ES-I3 (cell line): ENCODE results near the gene NRIP3.
"Not testable (repeated sequence)": the region's sequence is repeated elsewhere in the genome, so short reads cannot be mapped to it uniquely, and the experiment has no call there.

Source experiments
- H3K36me3 ChIP-seq: 2 replicates; pipeline ENCODE4 v1.6.1; 2013; ENCODE audit warnings: mild to moderate bottlenecking, low read length, control low read depth, moderate library complexity; ENCODE audit not compliant: insufficient read depth
- H3K4me1 ChIP-seq: 2 replicates; pipeline ENCODE4 v1.6.1; 2013; ENCODE audit warnings: mild to moderate bottlenecking, control low read depth, low read length; ENCODE audit not compliant: insufficient read depth
- H3K9ac ChIP-seq: 2 replicates; pipeline ENCODE4 v1.6.1; 2013; ENCODE audit warnings: low read depth, mild to moderate bottlenecking, low read length, moderate library complexity
- H3K9me3 ChIP-seq: 2 replicates; pipeline ENCODE4 v1.6.1; 2013; ENCODE audit warnings: mild to moderate bottlenecking, low read length, moderate library complexity; ENCODE audit not compliant: control insufficient read depth, insufficient read depth

Gene NRIP3

DNA sequence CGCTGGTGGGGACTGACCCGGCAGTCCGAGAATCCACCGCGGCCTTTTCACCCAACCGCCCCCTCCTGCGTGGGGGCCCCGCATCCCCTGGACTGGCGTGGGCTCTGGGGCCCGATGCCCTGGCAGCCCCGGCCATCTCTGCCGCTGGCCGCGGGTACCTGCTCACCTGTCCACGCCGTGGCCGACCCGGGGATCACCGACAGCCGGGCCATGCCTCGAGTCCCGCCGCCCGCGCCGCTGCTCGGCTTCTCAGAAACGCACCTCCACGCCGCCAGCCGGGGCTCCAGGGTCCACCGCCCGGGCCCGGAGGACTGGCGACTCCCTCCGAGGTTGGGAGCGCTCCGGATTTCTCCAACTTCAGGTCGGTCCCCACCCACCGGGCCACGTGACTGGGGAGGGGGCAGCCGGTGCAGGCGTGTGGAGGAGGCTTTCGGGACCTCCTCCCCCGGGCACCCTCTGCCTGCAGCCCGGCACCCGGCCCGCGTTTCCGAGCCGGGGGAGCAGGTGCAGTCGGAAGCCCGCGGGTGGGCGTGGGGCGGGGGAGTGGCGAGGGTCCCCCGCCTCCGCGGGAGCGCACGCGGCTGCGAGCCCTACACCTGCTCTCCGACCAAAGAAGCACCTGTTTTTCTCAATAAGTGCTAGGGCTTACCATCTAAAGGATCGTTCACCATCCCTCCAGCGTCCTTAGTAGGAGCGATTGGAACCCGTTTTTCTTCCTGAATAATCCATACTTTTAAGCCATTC lies 554 bp upstream of the NRIP3 start:
- no peaks in the 10 kb centered on the region for H3K36me3 ChIP-seq
- no peaks in the 10 kb centered on the region for H3K9me3 ChIP-seq
- no peaks in the 10 kb centered on the region for H3K4me1 ChIP-seq
- peak overlapping the region; percentile 70 for H3K9ac ChIP-seq

DNA sequence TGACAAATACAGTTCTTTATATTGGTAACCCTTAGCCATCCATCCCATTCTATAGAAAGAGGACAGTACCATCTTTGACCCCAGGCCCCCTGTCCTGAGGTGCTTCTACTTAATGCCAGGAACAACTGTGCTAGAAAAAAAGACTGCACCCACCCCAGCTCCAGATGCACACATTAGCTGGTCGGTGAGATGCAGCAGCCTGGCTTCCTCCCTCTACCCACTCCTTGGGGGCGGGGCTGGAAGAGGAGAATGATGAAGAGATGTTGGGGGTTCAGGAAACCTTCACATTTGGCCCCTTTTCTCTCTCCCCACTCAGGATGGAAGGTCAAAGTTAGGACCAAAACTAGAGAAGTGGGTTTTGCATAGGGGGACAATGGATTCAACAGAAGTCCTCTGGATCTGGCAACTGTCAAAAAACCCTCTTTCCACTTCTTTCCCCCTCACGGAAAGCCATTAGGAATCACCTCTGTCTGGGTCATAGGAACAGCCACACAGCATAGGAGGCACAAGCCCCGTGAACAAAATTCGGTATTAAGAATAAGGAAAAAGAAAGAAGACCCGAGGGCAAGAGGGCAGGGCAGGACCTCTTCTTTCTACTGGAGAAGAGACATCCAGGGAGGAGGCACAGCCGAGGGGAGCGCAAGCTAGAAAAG lies 755 bp downstream of the NRIP3 start:
- Histone ChIP-seq H3K4me1 (no peaks in the 10 kb centered on the region), H3K9me3 (no peaks in the 10 kb centered on the region), H3K36me3 (no peaks in the 10 kb centered on the region), H3K9ac (peak overlapping the region; percentile 70; the same call in 1 of the 2 replicates)

DNA sequence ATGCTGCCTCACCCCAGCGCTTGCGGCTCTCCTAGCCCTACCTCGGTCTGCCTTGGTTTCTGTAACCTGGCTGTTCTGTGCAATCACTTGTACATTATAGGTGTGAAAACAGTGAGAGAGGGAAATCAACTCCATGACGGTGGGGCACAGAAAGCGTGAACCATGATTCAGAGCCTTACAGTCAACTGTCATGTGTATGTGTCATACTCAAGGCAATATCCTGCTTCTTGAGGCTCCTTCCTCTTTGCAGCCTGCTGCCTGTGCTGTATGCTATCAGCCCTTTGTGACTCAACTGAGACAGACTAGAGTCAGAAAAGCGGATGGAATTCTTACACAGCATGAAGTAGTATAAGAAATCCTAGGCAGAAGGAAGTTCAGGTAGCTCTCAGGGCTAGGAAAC lies 2.1 kb downstream of the NRIP3 start:
- no peak overlapping the region for H3K9ac ChIP-seq
- H3K4me1 ChIP-seq = no peaks in the 10 kb centered on the region
- H3K9me3 ChIP-seq = no peaks in the 10 kb centered on the region
- no peaks in the 10 kb centered on the region for H3K36me3 ChIP-seq

DNA sequence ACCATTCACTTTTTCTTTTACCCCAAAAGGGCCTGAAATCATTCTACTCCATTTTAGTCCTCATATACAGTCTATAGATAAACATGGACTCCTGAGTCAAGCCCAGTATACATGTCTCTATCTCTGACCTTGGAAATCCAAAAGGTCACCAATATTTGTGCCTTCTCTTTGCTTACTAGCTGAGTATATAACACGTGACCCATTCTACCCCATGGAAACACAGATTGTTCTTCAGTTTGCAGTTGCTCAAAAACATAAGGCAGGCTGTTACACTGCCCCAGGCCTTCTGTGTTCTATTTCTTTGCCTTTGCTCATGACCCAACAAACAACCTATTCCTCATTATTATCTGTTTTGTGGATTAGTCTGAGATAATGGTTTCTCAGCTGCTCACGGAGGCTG lies 5.8 kb downstream of the NRIP3 start:
- H3K9me3 ChIP-seq = no peaks in the 10 kb centered on the region
- H3K36me3 ChIP-seq = no peaks in the 10 kb centered on the region
- H3K4me1 ChIP-seq = no peaks in the 10 kb centered on the region
- H3K9ac ChIP-seq = no peak overlapping the region

DNA sequence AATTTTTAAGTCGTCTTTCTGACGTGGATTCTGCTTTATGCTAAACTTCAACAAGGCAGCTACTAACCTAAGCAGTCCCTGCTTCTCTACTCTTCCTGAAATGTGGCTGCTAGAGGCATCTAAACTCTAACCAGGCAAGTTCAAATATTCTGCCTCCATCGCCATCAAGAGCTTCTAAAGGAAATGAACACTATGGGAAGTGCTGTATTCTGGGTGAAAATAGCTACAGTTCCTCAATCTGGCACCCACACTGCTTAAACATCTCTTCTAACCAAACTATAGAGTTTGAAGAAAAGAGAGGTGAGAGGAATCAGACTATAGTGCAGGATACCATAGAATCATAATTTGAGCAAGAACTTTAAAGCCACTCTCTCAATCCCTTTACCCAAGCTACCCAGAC lies 6.3 kb downstream of the NRIP3 start:
- Histone ChIP-seq H3K9ac (no peak overlapping the region), H3K4me1 (no peaks in the 10 kb centered on the region), H3K36me3 (no peaks in the 10 kb centered on the region), H3K9me3 (no peaks in the 10 kb centered on the region)

DNA sequence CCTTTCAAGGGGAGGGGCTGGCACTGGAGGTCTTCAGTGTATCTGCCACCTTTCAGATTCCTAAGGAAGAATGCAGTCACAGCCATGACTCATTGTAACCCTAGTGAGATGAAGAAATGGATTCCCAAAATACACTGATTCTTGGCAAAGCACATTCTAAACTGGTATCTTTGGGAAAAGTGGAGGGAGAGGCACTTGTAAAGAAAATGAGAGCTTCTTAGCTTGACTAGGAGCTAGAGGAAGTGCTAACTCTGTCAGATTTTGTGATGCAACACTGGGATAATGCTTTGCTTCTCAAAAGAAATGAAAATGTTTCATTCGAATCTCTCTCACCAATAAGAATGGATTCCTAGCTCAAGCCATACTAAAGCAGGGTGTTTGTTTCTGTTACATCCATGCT lies 14.3 kb downstream of the NRIP3 start:
- H3K4me1 ChIP-seq = peaks cover 8% of the 10 kb centered on the region
- no peaks in the 10 kb centered on the region for H3K9me3 ChIP-seq
- 0 out of 2 replicates have a peak overlapping the region, but pooled peaks have one; percentile 16 for H3K9ac ChIP-seq
- H3K36me3 ChIP-seq = no peaks in the 10 kb centered on the region

DNA sequence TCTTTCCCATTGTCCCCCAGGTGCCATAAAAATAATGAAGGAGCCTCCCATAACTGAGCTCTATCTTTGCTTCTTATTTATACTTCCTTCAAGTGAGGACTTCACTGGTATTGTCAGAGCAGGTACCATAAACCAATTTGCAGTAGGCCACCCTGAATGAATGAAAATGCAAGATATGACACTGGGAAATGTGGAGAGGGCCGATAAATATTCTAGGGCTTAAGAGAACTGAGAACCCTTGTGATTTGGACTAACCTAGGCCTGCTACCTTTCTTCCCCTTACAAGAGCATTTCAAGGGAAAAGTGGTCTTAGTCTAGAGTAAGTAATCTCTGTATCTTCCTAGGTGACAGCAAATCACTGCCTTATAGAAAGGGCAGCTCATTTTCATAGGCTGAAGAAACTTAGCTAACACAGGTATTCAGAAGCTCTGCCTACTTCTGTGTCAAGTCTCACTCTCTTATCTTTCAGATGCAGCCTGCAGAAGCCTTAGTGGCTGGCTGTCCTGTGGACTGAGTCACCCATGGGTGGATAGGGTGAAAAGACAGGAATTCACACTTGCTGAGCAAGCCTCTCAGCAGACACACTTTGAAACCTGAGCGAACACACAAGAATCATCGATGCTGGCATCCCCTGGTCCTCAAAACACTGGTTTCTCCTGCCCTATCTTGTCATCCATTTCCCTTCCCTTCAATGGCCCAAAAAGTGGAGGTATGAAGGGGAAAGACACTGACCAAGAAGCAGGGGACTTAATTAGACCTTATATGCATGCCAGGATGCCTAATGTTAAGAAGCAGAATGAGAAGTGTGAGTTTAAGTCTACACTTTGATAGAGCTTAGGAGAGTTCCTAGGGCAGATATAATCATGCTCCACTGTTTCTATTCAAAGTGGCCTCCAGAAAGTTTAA lies 15.2 kb downstream of the NRIP3 start:
- H3K4me1 ChIP-seq = peaks cover 8% of the 10 kb centered on the region
- no peaks in the 10 kb centered on the region for H3K36me3 ChIP-seq
- H3K9me3 ChIP-seq = no peaks in the 10 kb centered on the region
- no peak overlapping the region for H3K9ac ChIP-seq

DNA sequence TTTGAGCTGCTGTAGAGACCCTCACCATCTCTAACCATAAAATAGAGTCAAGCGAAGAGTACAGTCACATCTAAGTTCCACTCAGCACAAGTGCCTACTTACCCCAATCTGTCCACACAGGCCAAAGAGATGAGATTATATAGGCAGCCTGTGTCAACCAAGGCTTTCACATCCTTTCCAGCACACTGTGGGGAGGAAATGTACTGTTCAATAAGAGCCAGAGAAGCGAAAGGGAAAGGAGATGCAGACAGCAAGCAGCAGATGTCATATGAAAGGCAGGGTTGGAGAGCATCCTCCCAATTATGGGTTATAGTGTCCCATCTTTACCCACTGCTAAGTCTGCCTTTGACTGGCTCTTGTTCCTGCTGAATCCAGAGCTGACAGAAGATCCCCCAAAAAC lies 16.4 kb downstream of the NRIP3 start:
- Histone ChIP-seq H3K9me3 (no peaks in the 10 kb centered on the region), H3K9ac (no peak overlapping the region), H3K4me1 (peaks cover 8% of the 10 kb centered on the region), H3K36me3 (no peaks in the 10 kb centered on the region)

DNA sequence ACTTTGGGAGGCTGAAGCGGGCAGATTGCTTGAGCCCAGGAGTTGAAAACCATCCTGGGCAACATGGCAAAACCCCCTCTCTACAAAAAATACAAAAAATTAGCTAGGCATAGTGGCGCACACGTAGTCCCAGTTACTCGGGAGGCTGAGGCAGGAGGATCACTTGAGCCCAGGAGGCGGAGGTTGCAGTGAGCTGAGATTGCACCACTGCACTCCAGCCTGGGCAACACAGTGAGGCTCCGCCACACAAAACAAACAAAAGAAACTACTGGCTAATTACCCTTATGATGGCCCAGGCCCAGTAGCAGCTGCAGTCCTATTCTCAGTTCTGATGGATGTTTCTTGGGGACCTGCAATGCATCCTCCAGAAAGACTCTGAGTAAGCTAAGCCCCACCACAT lies 17.0 kb downstream of the NRIP3 start:
- H3K36me3 ChIP-seq, H3K9me3 ChIP-seq, H3K9ac ChIP-seq, H3K4me1 ChIP-seq: not testable (repeated sequence)

DNA sequence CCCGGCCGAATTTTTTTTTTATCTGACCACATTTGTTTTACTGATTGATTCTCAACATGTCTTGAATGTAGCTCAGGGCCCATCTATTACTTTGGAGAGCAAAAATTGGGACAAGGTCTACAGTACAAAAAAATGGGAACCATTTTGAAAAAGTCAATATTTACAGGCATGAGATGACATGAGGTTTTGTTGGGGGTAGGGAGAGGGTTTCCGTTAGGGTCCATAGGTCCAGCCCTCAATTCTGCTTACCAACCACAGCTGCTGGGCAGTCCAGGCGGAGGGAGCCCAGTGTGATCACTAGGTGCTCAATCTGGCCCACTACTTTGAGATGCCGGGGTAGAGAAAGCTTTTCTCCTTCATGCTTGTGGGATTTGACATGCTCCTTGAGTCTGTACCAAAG lies 18.3 kb downstream of the NRIP3 start:
- Histone ChIP-seq H3K36me3 (no peaks in the 10 kb centered on the region), H3K4me1 (peaks cover 8% of the 10 kb centered on the region), H3K9me3 (no peaks in the 10 kb centered on the region), H3K9ac (no peak overlapping the region)

DNA sequence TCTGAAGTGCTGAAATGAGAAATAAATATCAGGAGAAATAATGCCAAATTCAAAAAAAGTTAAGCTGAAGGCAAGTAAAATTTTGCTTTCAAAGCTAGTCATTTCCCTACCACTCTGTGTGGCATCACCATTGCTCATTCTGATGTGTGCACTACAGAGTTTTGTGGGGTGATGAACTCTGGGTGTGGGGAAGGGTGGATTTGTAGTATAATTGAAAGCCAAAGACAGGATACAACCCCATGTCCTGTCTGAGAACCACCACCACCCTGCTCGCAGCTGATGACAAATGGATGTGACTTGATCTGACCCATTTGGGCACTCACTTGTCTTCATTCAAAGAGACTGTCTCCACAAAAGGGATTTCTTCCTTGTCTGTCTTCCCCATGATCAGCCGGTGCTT lies 20.2 kb downstream of the NRIP3 start:
- no peaks in the 10 kb centered on the region for H3K36me3 ChIP-seq
- no peak overlapping the region for H3K9ac ChIP-seq
- no peaks in the 10 kb centered on the region for H3K4me1 ChIP-seq
- no peaks in the 10 kb centered on the region for H3K9me3 ChIP-seq

DNA sequence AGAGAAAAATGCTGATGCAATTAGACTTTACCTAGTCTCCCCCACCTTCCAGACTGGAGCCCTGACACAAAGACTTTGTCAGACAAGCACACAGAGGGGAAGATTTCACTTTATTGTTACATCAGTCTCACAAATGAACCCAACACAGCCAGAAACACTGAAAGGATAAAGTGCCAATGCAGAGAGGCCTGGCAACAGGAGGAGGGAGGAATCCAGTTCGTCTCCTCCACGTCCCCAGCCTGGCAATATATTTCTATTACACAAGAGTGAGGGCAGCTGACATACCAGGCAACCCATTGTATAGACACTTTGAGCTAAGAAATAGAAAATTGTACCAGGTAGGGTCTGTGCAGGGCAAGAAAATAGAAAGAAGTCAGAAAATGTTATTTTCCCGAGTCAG lies 23.3 kb downstream of the NRIP3 start:
- no peaks in the 10 kb centered on the region for H3K36me3 ChIP-seq
- no peaks in the 10 kb centered on the region for H3K4me1 ChIP-seq
- no peaks in the 10 kb centered on the region for H3K9me3 ChIP-seq
- no peak overlapping the region for H3K9ac ChIP-seq

DNA sequence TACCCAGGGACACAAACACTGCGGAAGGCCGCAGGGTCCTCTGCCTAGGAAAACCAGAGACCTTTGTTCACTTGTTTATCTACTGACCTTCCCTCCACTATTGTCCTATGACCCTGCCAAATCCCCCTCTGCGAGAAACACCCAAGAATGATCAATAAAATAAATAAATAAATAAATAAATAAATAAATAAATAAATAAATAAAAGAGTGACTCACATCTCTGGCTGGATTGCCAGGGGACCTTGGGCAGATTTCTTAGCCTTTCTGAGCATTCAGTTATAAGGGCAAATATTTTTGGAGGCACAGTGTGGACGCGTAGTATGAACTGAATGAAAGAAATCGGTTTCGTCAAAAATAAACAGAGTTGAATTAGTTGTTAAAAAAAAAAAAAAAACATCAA lies 24.4 kb downstream of the NRIP3 start:
- not testable (repeated sequence) for H3K4me1 ChIP-seq, H3K9ac ChIP-seq, H3K9me3 ChIP-seq, H3K36me3 ChIP-seq

DNA sequence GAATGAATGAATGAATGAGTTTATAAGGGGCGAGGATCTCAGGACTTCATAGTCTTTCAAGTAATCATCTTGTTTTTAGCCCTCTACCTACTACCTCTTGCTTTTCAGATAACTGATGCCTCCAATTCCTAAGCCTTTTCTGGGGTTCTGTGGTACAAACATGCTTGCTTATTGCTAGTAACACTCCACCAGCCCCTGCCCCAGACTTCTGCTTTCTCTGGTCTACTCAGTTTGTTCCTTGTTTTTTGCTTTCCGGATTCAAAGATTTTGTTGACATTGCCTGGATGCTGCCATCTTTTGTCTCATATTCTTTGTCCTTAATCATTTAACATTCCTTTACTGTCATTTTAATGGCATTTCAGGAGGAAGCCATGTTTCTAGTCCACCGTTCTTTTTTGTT lies 30.7 kb downstream of the NRIP3 start:
- no peak overlapping the region for H3K9ac ChIP-seq
- no peaks in the 10 kb centered on the region for H3K36me3 ChIP-seq
- H3K9me3 ChIP-seq = no peaks in the 10 kb centered on the region
- no peaks in the 10 kb centered on the region for H3K4me1 ChIP-seq

DNA sequence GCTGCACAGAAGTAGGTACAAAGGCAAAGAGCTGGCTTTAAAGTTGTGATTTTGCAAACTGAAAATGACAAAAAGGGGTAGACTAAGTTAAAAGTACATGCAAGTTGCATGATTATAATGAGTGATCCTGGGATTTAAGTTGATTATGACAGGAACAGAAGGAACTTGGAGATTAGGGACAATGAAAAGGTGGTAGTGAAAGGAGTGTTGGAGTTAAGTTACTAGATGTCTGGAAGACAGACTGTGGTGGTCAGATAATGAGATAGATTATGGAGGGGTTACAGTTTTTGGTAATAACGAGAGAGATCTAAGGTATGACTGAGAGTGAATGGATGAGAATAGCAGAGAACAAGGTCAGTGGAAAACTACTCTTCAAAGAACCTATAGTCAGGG lies 31.9 kb downstream of the NRIP3 start:
- Histone ChIP-seq H3K9ac (no peak overlapping the region), H3K4me1 (no peaks in the 10 kb centered on the region), H3K36me3 (no peaks in the 10 kb centered on the region), H3K9me3 (no peaks in the 10 kb centered on the region)
